ENCODE measurements around the gene TMEM59L.
"Not testable (repeated sequence)": the region's sequence is repeated elsewhere in the genome, so short reads cannot be mapped to it uniquely, and the experiment has no call there.

Gene TMEM59L

DNA sequence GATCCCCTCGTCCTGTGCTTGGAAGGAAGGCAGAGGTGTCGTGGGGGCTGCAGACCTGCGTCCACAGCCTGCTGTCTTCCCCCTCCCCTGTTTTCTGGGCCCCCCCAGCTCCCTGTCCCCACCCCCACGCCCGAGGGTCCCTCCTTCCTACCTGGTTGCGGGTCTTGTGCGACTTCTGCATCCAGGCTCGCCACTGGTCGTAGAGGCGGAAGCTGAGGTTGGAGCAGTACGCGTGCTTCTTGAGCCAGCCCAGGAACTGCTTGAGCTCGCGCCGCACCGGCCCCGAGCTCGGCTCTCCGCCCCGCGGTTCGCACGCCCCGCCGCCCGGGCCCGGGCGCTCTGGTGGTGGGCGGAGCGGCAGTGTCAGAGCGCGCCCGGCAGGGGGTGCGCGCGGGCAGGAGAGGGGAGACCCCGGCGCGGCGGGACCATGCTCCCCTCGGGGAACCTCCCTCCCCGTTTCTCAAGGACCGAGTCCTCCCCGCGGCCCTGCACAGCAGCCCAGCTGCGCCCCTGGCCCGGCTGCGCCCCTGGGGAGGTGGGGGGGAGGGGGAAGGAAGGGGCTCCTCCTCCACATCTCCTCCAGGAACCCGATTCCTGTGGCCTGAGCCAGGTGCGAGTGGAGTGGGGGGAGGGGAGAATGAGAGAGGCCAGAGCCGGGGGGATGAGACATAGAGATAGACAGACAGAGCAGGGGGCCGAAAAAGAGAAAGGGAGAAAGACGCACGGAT is 18.4 kb upstream of the TMEM59L start:
- no peak for DNase-seq

- no peak for DNase-seq
These were observed 17.8 kb upstream of the TMEM59L start for GRCh38 chr19:18594824-18595373.

DNA sequence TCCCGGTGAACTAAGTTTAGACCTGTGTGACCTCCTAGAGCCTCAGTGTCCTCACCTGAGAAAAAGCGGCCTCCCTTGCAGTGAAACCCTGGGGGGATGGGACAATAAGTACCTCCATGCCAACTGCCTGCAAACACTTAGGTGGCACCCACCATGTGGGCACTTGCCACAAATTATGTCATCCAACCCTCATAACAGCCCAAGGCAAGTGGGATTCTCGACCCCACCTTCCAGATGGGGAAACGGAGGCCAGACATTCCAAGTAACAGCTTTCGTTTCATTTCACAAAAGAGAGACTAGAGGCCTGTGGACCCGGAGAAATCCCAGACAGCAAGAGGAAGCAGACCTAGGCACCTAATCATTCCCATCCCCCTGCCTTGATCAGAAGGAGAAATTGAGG is 17.2 kb upstream of the TMEM59L start:
- DNase-seq = no peak

DNA sequence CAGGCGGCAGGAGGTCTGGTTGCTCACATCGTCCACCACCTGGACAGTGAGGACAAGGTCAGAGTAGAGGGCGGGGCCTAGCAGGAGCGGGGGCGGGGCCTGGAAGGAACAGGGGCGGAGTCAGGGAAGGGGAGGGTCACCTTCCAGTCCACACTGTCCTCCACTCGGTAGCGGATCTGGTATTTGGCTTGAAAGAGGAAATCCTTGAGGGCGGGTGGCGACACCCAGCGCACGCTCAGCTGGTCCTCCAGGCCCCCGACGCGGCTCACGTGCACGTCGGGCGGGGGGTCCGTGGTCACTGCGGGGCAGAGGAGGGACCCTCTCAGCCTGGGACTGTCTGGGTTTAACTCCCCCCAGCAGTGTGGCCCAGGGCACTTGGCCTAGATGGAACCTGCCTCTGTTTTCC is 15.9 kb upstream of the TMEM59L start:
- no peak for DNase-seq

GRCh38 chr19:18597809-18598660 is 14.6 kb upstream of the TMEM59L start:
- no peak for DNase-seq

- DNase-seq = no peak
These were observed 13.2 kb upstream of the TMEM59L start for GRCh38 chr19:18599485-18599884.

- DNase-seq = not testable (repeated sequence)
These were observed 11.8 kb upstream of the TMEM59L start for GRCh38 chr19:18600692-18601397.

GRCh38 chr19:18601875-18602274 is 10.8 kb upstream of the TMEM59L start:
- no peak for DNase-seq

DNA sequence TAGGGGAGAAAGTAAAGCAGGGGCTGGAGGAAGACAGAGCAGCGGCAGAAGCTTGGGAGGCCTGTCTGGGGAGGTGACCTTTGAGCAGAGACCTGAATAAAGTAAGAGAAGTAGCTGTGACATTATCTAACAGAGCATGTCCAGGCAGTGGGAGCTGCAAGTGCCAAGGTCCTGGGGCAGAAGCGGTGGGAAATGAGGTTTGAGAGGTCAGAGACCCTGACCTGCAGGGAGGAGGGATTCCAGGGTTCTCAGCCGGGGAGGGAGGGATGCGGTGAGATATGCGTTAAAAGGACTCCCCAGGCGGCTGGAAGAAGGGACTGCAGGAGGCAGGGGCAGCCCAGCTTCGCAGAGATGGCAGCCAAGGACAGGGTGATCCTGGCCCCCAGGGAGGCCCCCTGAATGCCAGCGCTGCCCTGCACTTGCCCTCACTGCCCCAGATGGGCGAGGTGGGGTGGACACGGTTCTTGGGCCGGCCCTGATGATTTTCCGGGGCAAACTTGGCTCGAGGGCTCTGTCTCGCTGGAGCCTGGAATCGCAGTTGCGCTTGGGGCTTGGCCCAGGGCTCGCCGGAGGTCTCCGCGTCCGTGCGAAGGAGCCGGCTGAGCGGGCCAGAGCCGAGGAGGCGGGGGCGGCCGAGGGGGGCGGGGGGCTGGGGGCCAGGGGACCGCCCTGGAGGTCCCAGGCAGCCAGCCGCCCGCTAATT is 9.3 kb upstream of the TMEM59L start:
- no peak for DNase-seq

DNA sequence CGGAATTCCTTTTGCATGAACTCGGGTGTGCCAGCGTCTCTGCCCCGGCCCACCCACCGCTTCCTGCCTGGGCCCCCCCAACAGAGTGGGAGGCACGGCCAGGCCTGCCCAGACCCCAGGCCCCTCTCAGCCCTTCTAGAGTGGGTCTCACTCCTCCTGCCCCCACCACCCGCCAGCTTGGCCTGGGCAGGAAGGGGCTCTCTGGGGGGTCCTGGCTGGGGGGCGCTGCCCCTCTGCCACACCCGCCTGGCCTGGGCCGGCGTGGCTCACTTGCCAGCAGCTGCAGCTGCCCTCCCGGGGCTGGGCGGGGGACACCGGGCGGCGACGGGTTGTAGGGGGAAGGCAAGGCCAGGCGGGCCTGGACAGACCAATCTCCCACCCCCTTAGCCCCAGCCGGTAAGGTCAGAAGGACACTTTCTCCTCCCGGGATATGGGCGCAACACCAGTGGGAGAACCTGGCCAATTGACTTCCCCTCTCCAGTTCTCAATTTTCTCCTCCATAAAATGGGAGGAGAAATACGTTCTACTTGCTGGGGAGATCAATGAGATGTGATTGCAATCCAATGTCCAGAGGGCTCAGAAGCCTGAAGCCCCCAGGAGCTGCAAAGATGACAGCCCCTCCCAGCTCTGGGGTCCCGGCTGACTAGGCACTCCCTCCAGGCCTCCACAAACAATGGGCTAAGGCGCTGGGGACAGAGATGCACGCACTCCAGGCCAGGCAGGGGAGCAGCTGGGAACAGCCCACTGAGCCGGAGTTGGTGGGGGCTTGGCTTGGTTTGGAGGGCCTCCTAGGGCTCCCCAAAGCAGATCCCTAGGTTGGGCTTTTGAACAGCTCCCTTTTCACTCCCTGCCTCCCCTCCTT is 8.5 kb upstream of the TMEM59L start:
- DNase-seq = no peak

DNA sequence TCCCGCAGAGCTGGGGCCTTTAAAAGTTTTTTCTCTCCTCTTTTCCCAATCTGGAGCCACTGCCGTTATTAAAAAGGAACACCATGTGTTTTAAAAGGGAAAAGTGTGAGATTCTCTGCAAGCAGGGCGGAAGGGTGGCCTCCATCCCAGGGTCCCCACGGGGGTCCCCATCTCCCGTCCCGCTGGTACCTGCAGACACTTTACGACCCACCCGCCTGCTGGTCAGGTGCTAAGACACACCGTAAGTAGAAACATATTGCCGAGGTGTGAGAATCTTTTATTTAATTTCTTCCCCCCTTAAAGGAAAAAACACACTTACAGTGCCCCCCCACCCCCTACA is 7.9 kb upstream of the TMEM59L start:
- DNase-seq = no peak

- DNase-seq = no peak
These were observed 7.5 kb upstream of the TMEM59L start for GRCh38 chr19:18605196-18605545.

GRCh38 chr19:18605546-18606280 is 7.0 kb upstream of the TMEM59L start:
- DNase-seq = no peak

- no peak for DNase-seq
These were observed 6.1 kb upstream of the TMEM59L start, which contains the start of gene CRLF1 for GRCh38 chr19:18606281-18607225. Gene CRLF1, minus strand, starts transcription at chr19:18606799. Its CDS starts 143 bp downstream, at chr19:18606656.

DNA sequence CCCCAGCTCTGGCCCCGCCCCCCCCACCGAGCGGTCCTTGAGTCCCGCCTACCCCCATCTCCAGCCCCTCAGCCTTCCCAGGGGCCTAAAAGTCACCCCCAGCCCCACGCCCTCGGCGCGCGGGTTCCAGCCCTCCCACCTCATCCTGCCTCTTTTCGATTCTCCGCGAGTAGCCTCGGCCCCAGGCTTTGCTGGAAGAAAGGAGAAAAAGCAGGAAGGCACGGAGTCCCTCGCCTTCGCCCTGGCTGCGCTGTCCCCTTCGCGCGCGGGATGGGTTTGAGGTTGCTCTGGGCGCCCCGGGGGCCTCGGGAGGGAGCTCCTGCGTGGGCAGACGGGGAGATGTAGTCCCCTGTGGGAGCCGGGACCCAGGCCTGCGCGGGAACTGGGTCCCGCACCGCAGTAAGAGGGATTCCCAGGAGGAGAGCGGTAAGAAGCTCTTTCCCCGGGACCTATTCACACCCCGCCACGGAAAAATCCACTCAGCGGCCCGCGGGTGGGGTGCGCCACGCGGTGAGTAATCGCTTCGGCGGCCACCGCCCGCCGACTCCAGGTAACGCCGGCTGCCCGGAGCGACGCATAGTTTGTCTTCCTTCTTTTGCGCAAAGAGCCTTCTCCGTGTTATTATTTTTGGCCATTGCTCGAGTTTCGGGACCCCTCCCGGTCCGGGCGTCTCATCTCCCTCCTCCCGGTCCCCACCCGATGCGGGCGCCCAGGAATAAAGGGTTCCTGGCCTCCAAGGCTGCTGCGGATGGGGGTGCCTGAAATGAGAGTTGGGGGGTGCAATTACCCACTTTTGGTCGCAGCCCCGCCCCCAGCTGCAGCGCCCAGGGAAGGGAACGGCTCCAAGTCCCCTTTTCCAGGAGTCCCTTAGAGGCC is 5.2 kb upstream of the TMEM59L start:
- no peak for DNase-seq

GRCh38 chr19:18608102-18608804 is 4.4 kb upstream of the TMEM59L start:
- DNase-seq = no peak

DNA sequence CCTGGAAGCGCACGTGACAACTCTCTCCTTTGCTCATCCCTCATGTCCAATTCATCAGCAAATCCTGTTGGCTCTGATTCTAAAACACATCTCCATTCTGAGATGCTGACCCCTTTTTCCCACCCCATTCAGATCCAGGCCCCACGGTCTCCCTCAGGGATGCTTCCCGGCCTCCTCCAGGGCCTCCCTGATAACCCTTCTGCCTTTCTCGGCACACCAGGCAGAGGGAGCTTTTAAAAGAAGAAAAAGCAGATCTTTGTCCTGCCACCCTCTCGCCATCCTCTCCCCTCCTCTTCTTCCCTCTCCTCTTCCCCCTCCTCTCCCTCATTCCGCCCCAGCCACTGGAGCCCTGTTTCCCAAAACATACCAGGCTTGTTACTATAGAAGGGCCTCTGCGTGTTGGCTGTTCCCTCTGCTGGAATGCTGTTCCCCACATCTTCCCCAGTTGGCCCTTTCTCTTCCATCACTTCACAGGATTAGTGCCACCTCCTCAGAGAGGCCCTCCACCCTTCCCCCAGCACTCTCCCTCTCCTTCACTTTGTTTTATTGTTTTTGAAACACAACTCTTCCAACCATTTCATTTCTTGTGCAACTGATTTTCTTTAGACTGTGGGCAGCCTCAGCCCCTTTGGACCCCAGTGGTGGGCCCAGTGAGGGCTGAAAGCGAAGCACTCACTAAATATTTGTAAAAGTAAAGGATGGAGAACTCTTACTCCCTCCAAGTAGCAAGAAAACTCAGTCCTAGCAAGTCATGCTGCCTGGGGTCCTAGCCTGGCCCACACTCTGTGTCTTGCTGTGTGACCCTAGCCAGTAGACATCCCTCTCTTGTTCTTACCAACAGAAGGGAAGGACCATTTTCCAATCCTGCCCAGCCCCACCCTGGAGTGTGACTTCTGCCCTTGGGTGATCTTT is 3.6 kb upstream of the TMEM59L start:
- no peak for DNase-seq

All from SIG-M5 (cell line).